Lung (tissue), 12 donors: ENCODE results near the gene ADAMTS6. TPM values are rescaled to one million over a fixed set of nuclear protein-coding genes. Genes with fewer than 3 reads are reported as not detected.
A peak's percentile ranks its signal among the peaks of the same experiment; 100 is the strongest.

Experiments
- ATAC-seq: fragments of 200-7000 bp; cut with Tn5 transposase; one replicate; pipeline ENCODE4 v1.9.1; 2020; ENCODE audit warnings: moderate number of reproducible peaks; ENCODE audit not compliant: insufficient read depth, low FRiP score
- DNase-seq, 3 donors: peaks; one replicate each; pipeline ENCODE4 v3.0.0-alpha.2; 2013 to 2017
- H3K27ac ChIP-seq, 2 donors: one replicate each; pipeline ENCODE4 v1.5.1; 2013; ENCODE audit warnings: mild to moderate bottlenecking in 2 of 2, moderate library complexity in 2 of 2, control low read depth in 1 of 2, inconsistent platforms in 1 of 2, low read depth in 1 of 2, low read length in 1 of 2
- H3K27me3 ChIP-seq, 3 donors: one replicate each; pipeline ENCODE4 v1.5.1; 2013; ENCODE audit warnings: low read length in 2 of 3; ENCODE audit not compliant: control insufficient read depth in 3 of 3, insufficient read depth in 3 of 3
- H3K36me3 ChIP-seq, 4 donors: one replicate each; pipeline ENCODE4 v1.5.1; 2013; ENCODE audit warnings: low read length in 4 of 4, mild to moderate bottlenecking in 1 of 4, moderate library complexity in 1 of 4; ENCODE audit not compliant: control insufficient read depth in 4 of 4, insufficient read depth in 4 of 4
- H3K4me1 ChIP-seq, 5 donors: one replicate each; pipeline ENCODE4 v1.5.1; 2013; ENCODE audit warnings: low read length in 5 of 5, mild to moderate bottlenecking in 2 of 5, moderate library complexity in 1 of 5; ENCODE audit not compliant: control insufficient read depth in 5 of 5, insufficient read depth in 5 of 5
- H3K4me3 ChIP-seq: one replicate; pipeline ENCODE4 v1.5.1; 2013; ENCODE audit warnings: mild to moderate bottlenecking, control low read depth, moderate library complexity
- H3K9ac ChIP-seq, 2 donors: one replicate each; pipeline ENCODE4 v1.5.1; 2013; ENCODE audit warnings: low read length in 2 of 2, control low read depth in 1 of 2; ENCODE audit not compliant: insufficient read depth in 1 of 2
- H3K9me3 ChIP-seq, 4 donors: one replicate each; pipeline ENCODE4 v1.5.1; 2013; ENCODE audit warnings: low read length in 3 of 4, mild to moderate bottlenecking in 1 of 4, moderate library complexity in 1 of 4; ENCODE audit not compliant: control insufficient read depth in 4 of 4, insufficient read depth in 3 of 4
- WGBS, 2 donors: extraction: QIAGEN DNeasy Blood & Tissue Kit; methylation state at CpG; one replicate each; pipeline ENCODE4 v1.1.7; 2013; 5-methylcytosine and 5-hydroxymethylcytosine counted together
- polyA plus RNA-seq, 2 donors: library from polyadenylated mRNA; stranded (reverse); fragments of 200-250 nt; gene quantifications; one replicate each; pipeline ENCODE4 v1.2.1, GENCODE V29; 2013
- total RNA-seq, 2 donors: library from RNA; depleted of rRNA in 1 of 2; stranded (reverse); fragments of >200 nt in 1 of 2; gene quantifications; one replicate each; pipeline ENCODE4 v1.2.1, GENCODE V29; 2014 to 2021
- TF ChIP-seq, protein P1 (sequence below): IDR thresholded peaks from 2 replicates; pipeline ENCODE4 v1.5.1; 2012; ENCODE audit warnings: mild to moderate bottlenecking; ENCODE audit errors: control extremely low read depth, extremely low read depth
- donor health status: control.
- donor health status: control.
- donor health status: Bipolar disorder and iron deficiency.
- donor health status: healthy.
- donor health status: DM: yes; HTN: yes; CAD: no.

Gene ADAMTS6
- total and polyA plus RNA-seq, 4 donors, result 0.19 to 16.8 (median 3.3) TPM

DNA sequence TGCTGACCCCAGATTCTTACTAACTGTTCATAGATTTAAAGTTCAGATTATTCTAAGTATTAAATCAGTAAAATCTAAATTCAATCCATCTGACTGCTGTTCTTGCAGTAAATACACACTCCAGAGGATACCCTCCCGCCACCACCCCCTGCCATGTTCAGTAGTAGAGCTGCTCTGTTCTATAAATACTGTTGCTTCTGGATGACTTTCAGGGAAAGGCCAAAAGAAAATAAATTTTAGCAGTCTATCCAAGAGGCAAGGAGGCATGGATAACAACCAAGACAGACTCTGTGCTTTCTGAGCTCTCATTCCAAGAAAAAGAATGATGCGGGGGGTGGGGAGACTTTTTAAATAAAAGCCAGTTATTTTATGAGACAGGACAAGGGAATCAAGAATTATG is 115.1 kb downstream of the ADAMTS6 start:
- Histone ChIP-seq H3K4me3 (no peak overlapping the region), H3K27ac (no peak overlapping the region), H3K9me3 (no peaks in the 10 kb centered on the region), H3K9ac (no peak overlapping the region), H3K36me3 (no peaks in the 10 kb centered on the region), H3K4me1 (peaks cover 0 to 19% (median 0%) of the 10 kb centered on the region in 5 donors), H3K27me3 (no peaks in the 10 kb centered on the region)
- WGBS, 2 donors, result 88 to 89% methylated on average over 2 of the region's 2 CpGs
- DNase-seq (no peak), ATAC-seq (no peak)
- TF ChIP-seq, protein P1, sequence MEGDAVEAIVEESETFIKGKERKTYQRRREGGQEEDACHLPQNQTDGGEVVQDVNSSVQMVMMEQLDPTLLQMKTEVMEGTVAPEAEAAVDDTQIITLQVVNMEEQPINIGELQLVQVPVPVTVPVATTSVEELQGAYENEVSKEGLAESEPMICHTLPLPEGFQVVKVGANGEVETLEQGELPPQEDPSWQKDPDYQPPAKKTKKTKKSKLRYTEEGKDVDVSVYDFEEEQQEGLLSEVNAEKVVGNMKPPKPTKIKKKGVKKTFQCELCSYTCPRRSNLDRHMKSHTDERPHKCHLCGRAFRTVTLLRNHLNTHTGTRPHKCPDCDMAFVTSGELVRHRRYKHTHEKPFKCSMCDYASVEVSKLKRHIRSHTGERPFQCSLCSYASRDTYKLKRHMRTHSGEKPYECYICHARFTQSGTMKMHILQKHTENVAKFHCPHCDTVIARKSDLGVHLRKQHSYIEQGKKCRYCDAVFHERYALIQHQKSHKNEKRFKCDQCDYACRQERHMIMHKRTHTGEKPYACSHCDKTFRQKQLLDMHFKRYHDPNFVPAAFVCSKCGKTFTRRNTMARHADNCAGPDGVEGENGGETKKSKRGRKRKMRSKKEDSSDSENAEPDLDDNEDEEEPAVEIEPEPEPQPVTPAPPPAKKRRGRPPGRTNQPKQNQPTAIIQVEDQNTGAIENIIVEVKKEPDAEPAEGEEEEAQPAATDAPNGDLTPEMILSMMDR, result no peak

DNA sequence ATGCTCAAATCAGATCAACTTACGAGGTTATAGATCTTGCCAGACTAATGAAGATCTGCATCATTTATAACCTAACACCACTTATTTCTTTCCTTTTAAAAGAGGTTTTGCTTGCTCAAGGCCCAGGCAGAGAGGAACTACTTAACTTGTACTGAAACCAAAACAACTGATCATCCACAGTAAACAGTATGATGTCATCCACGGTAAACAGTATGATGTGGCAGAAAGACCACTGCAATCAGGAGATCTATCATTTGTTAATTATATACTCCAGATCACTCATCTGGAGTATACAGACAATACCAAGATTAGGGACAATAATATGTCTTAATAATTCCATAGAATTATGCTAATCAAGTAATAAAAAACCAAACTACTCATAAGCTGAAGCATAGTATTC is 116.8 kb downstream of the ADAMTS6 start:
- Histone ChIP-seq H3K36me3 (no peaks in the 10 kb centered on the region), H3K9me3 (no peaks in the 10 kb centered on the region), H3K9ac (peak overlapping the region in 1 of 2 donors; percentile 67), H3K27ac (peak overlapping the region in 1 of 2 donors; percentile 60), H3K4me1 (peaks cover 0 to 19% (median 0%) of the 10 kb centered on the region in 5 donors), H3K4me3 (no peak overlapping the region), H3K27me3 (no peaks in the 10 kb centered on the region)
- TF ChIP-seq, protein P1, result no peak
- WGBS, 2 donors, result 73 to 80% methylated on average over 2 of the region's 2 CpGs
- DNase-seq, result peak in 2 of 3 donors; percentile 39 to 42
- no peak for ATAC-seq

DNA sequence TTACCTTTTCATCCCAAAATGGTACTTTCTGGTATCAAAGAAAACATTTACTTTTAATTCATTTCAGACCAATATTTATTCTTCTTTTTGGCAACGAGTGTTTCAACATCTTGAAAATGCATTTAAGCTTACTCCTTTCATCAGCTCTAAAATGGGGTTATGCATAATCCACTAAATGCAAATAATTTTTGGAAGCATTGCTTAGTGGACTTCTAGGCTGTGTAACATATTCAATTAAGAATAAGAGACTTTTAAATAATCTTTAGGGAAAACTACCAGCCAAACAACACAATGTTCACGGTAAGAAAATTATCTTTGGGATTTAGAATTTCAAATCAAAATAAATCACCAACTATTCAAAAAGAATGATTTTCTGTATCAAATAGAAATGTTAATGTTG is 118.2 kb downstream of the ADAMTS6 start:
- DNase-seq, result no peak
- Histone ChIP-seq H3K9ac (no peak overlapping the region), H3K4me3 (no peak overlapping the region), H3K27me3 (no peaks in the 10 kb centered on the region), H3K9me3 (no peaks in the 10 kb centered on the region), H3K27ac (no peak overlapping the region), H3K36me3 (no peaks in the 10 kb centered on the region), H3K4me1 (peaks cover 0 to 15% (median 0%) of the 10 kb centered on the region in 5 donors)
- TF ChIP-seq, protein P1, result no peak
- 80 to 81% methylated on average over 2 of the region's 2 CpGs for WGBS, 2 donors
- ATAC-seq, result no peak

DNA sequence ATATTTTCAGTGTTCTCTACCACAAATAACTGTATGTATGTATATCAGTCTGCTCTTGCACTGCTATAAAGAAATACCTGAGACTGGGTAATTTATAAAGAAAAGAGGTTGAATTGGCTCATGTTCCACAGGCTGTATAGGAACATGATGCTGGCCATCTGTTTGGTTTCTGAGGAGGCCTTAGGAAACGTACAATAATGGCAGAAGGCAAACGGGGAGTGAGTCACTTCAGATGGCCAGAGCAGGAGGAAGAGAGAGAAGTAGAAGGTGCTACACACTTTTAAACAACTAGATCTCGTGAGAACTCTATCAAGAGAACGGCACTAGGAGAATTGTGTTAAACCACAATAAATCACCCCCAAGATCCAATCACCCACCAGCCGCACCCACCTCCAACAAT is 121.7 kb downstream of the ADAMTS6 start:
- DNase-seq, result no peak
- Histone ChIP-seq H3K9ac (no peak overlapping the region), H3K27me3 (no peaks in the 10 kb centered on the region), H3K4me3 (no peak overlapping the region), H3K9me3 (no peaks in the 10 kb centered on the region), H3K27ac (no peak overlapping the region), H3K36me3 (no peaks in the 10 kb centered on the region), H3K4me1 (peaks cover 0 to 15% (median 0%) of the 10 kb centered on the region in 5 donors)
- no peak for ATAC-seq
- TF ChIP-seq, protein P1, result no peak
- WGBS, 2 donors, result 85 to 90% methylated on average over 5 of the region's 5 CpGs
